Epidermal melanocyte (primary cell): ENCODE data around the gene TAF3.
"Not testable (repeated sequence)": the region's sequence is repeated elsewhere in the genome, so short reads cannot be mapped to it uniquely, and the experiment has no call there.

Source experiments
- DNase-seq: peaks from one replicate; pipeline ENCODE4 v3.0.0; 2011; ENCODE audit warnings: low spot score; ENCODE audit not compliant: insufficient read length

The TAF3 gene

GRCh38 chr10:7818295-7819120 is at the start of gene TAF3:
TAF3 (plus strand) TSS chr10:7818505; CDS start chr10:7818710, 205 bp downstream.
- DNase-seq, result peak; percentile 40

- no peak for DNase-seq
Measured at GRCh38 chr10:7773845-7774801, 44.2 kb upstream of the TAF3 start.

DNA sequence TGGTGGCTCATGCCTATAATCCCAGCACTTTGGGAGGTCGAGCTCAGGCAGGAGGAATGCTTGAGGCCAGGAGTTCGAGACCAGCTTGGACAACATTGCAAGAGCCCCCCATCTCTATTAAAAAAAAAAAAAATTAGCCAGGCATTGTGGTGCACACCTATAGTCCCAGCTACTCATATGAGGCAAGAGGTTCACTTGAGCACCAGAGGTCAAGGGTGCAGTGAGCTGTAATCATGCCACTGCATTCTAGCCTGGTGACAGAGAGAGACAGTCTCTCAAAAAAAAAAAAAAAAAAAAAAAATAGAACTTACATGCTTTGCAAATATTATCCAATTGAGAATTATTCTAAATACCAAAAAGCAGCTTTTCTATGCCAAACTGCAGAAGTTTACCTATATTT is 41.5 kb upstream of the TAF3 start:
- DNase-seq, result no peak

GRCh38 chr10:7782194-7782593 is 36.1 kb upstream of the TAF3 start:
- not testable (repeated sequence) for DNase-seq

DNA sequence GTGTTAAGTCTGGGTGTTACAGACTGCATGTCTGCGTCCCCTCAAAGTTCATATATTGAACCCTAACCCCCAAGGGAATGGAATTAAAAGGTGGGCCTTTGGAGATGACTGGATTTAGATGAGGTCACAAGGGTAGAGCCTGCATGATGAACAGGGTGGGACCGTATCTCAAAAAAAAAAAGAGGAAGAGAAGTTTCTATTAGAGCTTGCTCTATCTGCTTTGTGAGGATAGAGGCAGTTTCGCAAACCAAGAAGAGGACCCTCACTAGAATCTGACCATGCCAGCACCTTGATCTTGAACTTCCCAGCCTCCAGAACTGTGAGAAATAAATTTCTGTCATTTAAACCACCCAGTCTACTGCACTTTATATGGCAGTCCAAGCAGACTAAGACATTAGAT is 31.9 kb upstream of the TAF3 start:
- DNase-seq, result no peak

GRCh38 chr10:7787150-7787856 is 31.0 kb upstream of the TAF3 start:
- DNase-seq, result no peak

DNA sequence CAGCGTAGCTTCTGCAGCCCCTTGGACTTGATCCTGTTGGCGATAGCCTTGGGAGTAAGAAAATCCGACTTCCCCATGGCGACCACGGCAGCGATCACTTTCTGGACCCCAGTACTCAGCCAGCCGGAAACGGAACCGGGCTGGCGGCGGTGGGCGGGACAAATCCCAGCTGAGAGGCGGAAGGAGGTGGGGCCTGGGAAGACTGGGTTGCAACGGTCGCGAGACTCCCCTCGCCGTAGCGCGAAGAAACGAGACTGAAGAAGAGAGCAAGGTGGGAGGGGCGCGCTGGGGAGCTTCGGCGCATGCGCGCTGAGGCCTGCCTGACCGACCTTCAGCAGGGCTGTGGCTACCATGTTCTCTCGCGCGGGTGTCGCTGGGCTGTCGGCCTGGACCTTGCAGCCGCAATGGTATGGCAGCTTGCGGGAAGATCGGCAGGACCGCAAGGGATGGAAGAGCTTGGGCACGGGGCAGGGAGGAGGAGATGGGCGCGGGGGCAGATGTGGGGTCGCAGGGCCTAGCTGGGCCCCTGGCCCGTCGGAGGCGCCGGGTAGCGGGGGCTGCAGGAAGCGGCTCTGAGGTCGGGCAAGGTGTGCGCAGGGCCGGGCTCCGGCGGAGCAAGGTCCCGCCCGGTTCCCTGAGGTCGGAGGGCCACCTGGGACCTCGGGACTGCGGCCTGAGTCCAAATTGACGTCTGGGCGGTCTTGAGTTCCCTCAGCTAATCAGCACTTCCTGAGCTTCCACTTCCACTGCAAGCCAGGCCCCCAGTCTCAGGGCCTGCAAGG is 30.3 kb upstream of the TAF3 start, which contains the start of the genes ATP5F1C and KIN:
Gene ATP5F1C (plus strand): TSS at position 321 of the 782 bp plus-strand sequence. CDS start 31 bp downstream, at position 352.
Gene KIN (minus strand): TSS at position 137 of the 782 bp plus-strand sequence. CDS start 60 bp downstream, at position 77.
- peak; percentile 93 for DNase-seq

GRCh38 chr10:7788639-7789286 is 29.5 kb upstream of the TAF3 start:
- no peak for DNase-seq

DNA sequence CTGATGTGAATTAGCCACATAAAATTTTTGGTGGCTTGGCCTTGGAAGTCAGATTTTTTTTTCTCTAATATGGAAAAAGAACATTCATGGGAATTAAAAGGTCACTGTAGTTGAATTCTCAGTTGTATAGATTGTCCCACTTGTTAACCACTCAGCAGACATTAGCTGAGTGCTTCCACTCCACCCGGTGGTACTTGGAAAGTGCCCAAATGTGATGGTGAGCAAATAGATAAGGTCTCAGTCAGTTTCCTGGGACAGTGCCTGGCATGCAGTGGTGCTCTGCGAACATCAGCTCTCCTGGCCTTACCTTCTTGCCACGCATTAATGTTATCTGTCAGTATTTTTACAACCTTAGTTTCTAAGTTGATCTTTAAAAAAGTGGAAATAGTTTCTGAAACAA is 28.9 kb upstream of the TAF3 start:
- DNase-seq, result no peak

DNA sequence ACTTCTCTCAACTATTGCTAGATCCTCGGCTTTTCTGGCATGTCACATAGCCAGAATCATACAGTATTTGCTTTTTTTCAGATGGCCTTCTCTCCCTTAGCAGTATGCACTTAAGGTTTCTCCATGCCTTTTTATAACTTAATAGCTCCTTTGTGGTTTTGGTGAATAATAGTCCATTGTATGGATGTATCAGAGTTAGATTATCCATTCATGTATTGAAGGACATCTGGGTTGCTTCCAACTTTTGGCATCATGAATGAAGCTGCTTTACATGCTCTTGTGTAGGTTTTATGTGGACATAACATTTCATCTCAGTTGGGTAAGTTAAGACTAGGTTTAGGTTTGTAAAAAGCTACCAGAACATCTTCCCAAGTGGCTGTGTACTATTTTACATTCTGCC is 25.8 kb upstream of the TAF3 start:
- DNase-seq, result no peak

DNA sequence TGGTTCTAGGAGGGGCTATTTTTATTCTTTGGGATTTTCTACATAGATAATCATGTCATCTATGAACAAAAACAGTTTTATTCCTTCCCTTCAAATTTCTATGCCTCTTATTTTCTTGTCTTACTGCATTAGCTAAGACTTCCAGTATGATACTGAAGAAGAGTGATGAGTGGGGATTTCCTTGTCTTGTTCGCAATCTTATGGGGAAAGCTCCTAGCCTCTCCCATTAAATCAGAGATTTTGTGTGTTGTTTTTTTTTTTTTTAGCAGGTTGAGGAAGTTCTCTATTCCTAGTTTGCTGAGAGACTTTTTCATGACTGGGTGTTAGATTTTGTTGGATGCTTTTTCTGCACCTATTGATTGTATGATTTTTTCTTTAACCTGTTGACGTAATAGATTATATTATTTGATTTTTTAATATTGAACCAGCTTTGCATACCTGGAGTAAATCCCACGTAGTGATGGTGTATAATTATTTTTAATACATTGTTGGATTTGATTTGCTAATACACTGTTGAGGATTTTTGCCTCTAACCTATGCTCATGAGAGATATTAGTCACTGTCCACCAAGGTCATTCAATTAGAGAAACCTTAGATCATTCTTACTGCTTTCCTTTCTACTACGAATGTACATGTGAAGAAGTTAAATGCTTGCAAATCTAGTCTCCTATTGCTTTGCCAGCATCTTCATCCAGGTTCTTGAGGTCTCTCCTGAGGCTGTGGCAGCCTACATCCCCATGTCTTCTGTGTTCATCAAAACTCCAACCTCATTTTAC is 23.9 kb upstream of the TAF3 start:
- DNase-seq, result no peak

DNA sequence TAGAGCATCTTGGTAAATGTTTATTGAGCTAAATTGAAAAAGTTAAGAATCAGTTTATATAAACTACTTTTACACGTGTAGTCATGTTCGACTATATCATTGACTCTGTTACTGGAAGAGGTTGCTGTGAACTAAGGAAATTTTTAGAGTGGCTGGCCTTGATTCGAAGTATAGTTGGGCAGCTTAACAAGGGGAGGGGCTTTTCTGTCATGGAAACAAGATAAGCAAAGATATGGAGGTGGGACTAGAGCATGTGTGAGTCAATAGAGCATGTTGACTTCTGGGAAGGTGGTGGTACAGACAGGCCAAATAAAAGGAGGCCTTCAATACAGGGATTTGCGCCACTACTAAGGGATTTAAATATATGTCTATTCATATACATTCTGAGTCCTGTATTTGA is 22.7 kb upstream of the TAF3 start:
- DNase-seq, result no peak

DNA sequence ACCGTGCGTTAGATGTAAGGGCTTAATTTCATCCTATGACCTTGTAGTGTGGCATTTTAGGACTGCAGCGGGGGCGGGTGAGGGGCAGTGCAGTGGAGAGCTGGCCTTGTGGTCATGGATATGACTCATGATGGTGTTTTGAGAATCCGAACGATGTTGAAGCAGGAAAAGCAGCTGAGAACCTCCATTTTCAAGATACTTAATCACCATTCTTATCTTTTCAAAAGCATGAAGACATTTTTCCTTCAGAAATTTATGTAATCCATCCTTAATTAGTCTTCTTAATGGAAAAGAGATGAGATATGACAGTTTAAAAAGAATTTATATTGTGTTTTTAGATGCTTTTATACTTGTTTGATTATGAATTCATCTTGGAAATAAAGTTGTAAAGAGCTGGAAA is 20.7 kb upstream of the TAF3 start:
- DNase-seq, result no peak

- DNase-seq, result no peak
Measured at GRCh38 chr10:7802606-7803005, 15.7 kb upstream of the TAF3 start.

DNA sequence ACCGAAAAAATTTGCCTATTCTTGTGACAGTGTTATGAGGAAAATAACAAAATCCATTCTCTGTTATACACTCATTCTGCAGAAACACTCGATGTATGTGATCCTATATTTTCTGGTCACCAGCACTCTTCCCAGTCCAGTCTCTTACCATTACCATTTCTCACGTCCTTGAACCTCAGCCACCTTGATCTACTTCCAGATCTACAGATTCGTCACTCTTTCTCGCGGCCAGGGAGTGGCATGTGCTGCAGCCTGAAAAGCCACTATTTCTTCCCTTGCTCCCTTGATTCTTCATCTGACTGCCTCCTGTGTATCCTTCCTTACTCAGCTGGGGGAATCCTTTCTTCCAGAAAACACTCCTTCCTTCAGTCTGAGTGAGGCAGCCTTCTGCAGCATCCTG is 14.1 kb upstream of the TAF3 start:
- DNase-seq, result no peak

- no peak for DNase-seq
Measured at GRCh38 chr10:7804741-7805140, 13.6 kb upstream of the TAF3 start.

- no peak for DNase-seq
Measured at GRCh38 chr10:7808686-7809267, 9.5 kb upstream of the TAF3 start.

DNA sequence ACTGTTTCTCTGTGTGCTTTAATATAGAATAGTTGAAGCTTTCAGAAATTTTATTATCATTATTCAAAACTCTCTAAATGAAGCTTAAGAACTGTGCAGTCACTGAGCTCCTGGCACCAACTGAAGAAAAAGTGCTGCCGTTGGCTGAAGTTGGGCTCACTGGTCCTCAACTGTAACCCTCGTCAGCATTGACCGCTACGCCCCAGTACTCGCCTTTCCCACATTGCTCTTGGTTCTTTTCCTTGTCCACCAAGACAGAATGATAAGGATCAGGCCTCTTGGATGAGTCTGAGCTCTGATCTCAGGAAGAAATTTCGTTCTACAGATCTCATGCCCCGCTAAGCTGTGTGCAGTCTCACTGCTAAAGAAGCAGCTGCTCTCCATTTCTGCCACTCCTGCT is 7.9 kb upstream of the TAF3 start:
- DNase-seq, result no peak

GRCh38 chr10:7811000-7811399 is 7.3 kb upstream of the TAF3 start:
- DNase-seq, result no peak
